A549 (cell line): Measurements from ENCODE around the gene HS3ST5. TPM values are rescaled to one million over a fixed set of nuclear protein-coding genes. Genes with fewer than 3 reads are reported as not detected.

Experiments
- ATAC-seq, 2 experiments: fragments of 200-7000 bp in 1 of 2; fragments of >200 bp in 1 of 2; cut with Nextera tagmentation in 1 of 2; cut with Tn5 transposase in 1 of 2; 3 replicates each; pipeline versions ENCODE4 v1.8.0 to v1.9.1; 2018 to 2020; ENCODE audit warnings: mild to moderate bottlenecking in 1 of 2, moderate library complexity in 1 of 2
- CTCF ChIA-PET: fragments of 300-600 bp; sonication (Branson Sonifier 250); formaldehyde crosslinking; extraction: SDS; loops from one replicate; lab custom pipeline; 2021; ENCODE audit warnings: antibody characterized with exemption, inconsistent platforms; lab: Yijun Ruan, JAX
- POLR2A ChIA-PET: fragments of 350-600 bp; formaldehyde crosslinking; extraction: SDS; loops from one replicate; lab custom pipeline; 2021; ENCODE audit warnings: antibody characterized with exemption, inconsistent platforms; lab: Yijun Ruan, JAX
- DNase-seq, 2 experiments: peaks; one replicate each; pipeline versions ENCODE4 v3.0.0 to v3.0.0-alpha.2; 2011 to 2016; ENCODE audit warnings: low read depth in 1 of 2, low spot score in 1 of 2
- FAIRE-seq: peaks from 2 replicates; lab custom pipeline; 2011; peaks lifted over from hg19 to GRCh38; lab: Jason Lieb, UNC
- H3K27ac ChIP-seq, 2 experiments: fragments of >200 bp; sonication (Bioruptor Twin); formaldehyde crosslinking; 3 replicates each; pipeline ENCODE4 v1.5.1; 2016 to 2017
- H3K4me1 ChIP-seq: fragments of >200 bp; sonication (Bioruptor Twin); formaldehyde crosslinking; 3 replicates; pipeline ENCODE4 v1.6.1; 2016
- H3K4me2 ChIP-seq: fragments of >200 bp; sonication (Bioruptor Twin); formaldehyde crosslinking; 3 replicates; pipeline ENCODE4 v1.6.1; 2016
- H3K4me3 ChIP-seq: fragments of >200 bp; sonication (Bioruptor Twin); formaldehyde crosslinking; 3 replicates; pipeline ENCODE4 v1.5.1; 2016
- H3K9me3 ChIP-seq: fragments of >200 bp; sonication (Bioruptor Twin); formaldehyde crosslinking; 3 replicates; pipeline ENCODE4 v1.6.1; 2016
- CBX2 ChIP-seq: fragments of 200-600 bp; sonication (generic); IDR thresholded peaks from 2 replicates; pipeline ENCODE4 v1.6.1; 2016; ENCODE audit warnings: low read depth, mild to moderate bottlenecking, borderline replicate concordance
- CEBPB ChIP-seq, 2 experiments: fragments of >200 bp in 1 of 2; sonication (Bioruptor Twin) in 1 of 2; formaldehyde crosslinking in 1 of 2; IDR thresholded peaks; 2 replicates each; pipeline ENCODE4 v1.6.1; 2012 to 2016
- CHD2 ChIP-seq: fragments of 150-350 bp; IDR thresholded peaks from 2 replicates; pipeline ENCODE4 v1.6.1; 2014; ENCODE audit warnings: low read length; ENCODE audit not compliant: partially characterized antibody
- E2F6 ChIP-seq: IDR thresholded peaks from 2 replicates; pipeline ENCODE4 v1.6.1; 2012; ENCODE audit warnings: low read depth, borderline replicate concordance
- FOSB ChIP-seq: fragments of 250-450 bp; sonication (Bioruptor Pico); IDR thresholded peaks from 2 replicates; pipeline ENCODE4 v1.5.0; 2020; ENCODE audit warnings: mild to moderate bottlenecking, moderate library complexity
- HMGXB4 ChIP-seq: fragments of 250-450 bp; sonication (Bioruptor Pico); IDR thresholded peaks from 2 replicates; pipeline ENCODE4 v1.5.0; 2021; ENCODE audit warnings: mild to moderate bottlenecking, moderate library complexity, borderline replicate concordance
- HOXB13 ChIP-seq: fragments of 250-450 bp; sonication (Bioruptor Pico); IDR thresholded peaks from 2 replicates; pipeline ENCODE4 v1.5.0; 2020; ENCODE audit warnings: low read depth, mild to moderate bottlenecking, moderate library complexity
- JUN ChIP-seq, 2 experiments: fragments of >200 bp; sonication (Bioruptor Twin); formaldehyde crosslinking; IDR thresholded peaks; 2 replicates in 1 of 2; 3 replicates in 1 of 2; pipeline ENCODE4 v1.6.1; 2016 to 2017
- MAX ChIP-seq: IDR thresholded peaks from 2 replicates; pipeline ENCODE4 v1.6.1; 2012
- MAZ ChIP-seq: fragments of 150-350 bp; IDR thresholded peaks from 2 replicates; pipeline ENCODE4 v1.6.1; 2014; ENCODE audit warnings: antibody characterized with exemption, low read depth, low read length, borderline replicate concordance
- NR3C1 ChIP-seq: fragments of >200 bp; sonication (Bioruptor Twin); formaldehyde crosslinking; IDR thresholded peaks from 3 replicates; pipeline ENCODE4 v1.6.1; 2017
- POLR2AphosphoS2 ChIP-seq: conservative IDR thresholded peaks from 2 replicates; pipeline ENCODE4 v1.6.1; 2012; ENCODE audit warnings: low read length, improper control_type of control experiment, inconsistent platforms
- RAD21 ChIP-seq, 2 experiments: fragments of >200 bp in 1 of 2; sonication (Bioruptor Twin) in 1 of 2; formaldehyde crosslinking in 1 of 2; IDR thresholded peaks in 1 of 2; conservative IDR thresholded peaks in 1 of 2; 2 replicates in 1 of 2; 3 replicates in 1 of 2; pipeline ENCODE4 v1.6.1; 2012 to 2018; ENCODE audit warnings: inconsistent platforms in 1 of 2
- REST ChIP-seq: fragments of 200-600 bp; sonication (generic); IDR thresholded peaks from 2 replicates; pipeline ENCODE4 v1.6.1; 2016; ENCODE audit warnings: antibody characterized with exemption, mild to moderate bottlenecking, moderate library complexity
- RFX5 ChIP-seq: fragments of 450-650 bp; IDR thresholded peaks from 2 replicates; pipeline ENCODE4 v1.7.1; 2014; ENCODE audit warnings: antibody characterized with exemption, mild to moderate bottlenecking, moderate library complexity
- WGBS: methylation state at CpG from one replicate; pipeline ENCODE4 v1.1.6; 2017; ENCODE audit errors: missing lambda C conversion rate; 5-methylcytosine and 5-hydroxymethylcytosine counted together
- polyA plus RNA-seq, 4 experiments: library from polyadenylated mRNA; depleted of rRNA in 3 of 4; stranded (reverse); fragments of >200 nt; fragmentation: RNase III in 1 of 4; extraction: RNeasy Plus Mini Kit Qiagen cat#74134 plus additional on column Dnase treatment in 1 of 4; gene quantifications; 2 replicates in 3 of 4; 3 replicates in 1 of 4; pipeline ENCODE4 v1.2.3, GENCODE V29; 2011 to 2017
- TF ChIP-seq, protein P1 (sequence below): fragments of >200 bp; sonication (Bioruptor Twin); formaldehyde crosslinking; IDR thresholded peaks from 2 replicates; pipeline ENCODE4 v1.6.1; 2016
- TF ChIP-seq, protein P2 (sequence below): fragments of 250-450 bp; sonication (Bioruptor Pico); IDR thresholded peaks from 2 replicates; pipeline ENCODE4 v1.5.0; 2020; ENCODE audit warnings: low read depth, mild to moderate bottlenecking, moderate library complexity

HS3ST5 gene
- polyA plus RNA-seq, 2 of the 4 experiments (the other 2 are of a cell fraction): not detected

DNA sequence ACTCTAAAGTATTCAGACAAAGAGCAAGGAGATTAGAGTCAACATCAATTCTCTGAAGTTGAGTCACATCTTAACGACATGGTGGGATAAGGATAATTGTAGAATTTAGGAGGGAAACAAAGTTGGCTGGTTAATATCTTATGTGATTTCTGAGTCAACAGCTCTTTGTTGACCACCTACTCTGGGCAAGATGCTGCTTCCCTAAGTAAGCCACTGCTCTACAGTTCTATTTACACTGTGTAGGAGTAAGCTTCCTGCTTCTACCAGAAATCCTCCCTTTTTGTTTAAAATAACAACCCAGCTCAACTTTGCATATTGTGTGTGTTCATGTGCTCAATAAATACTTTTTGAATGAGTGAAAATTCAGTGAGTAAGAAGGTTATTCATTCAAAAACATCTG, 3.1 kb downstream of the HS3ST5 start:
- WGBS: 0% methylated on average over 1 of the region's 1 CpG
- no peak for FAIRE-seq
- H3K4me3 ChIP-seq: no peak overlapping the region
- no peak for ATAC-seq
- H3K9me3 ChIP-seq: no peaks in the 10 kb centered on the region
- no peak for DNase-seq
- H3K4me1 ChIP-seq: no peaks in the 10 kb centered on the region
- ChIA-PET POLR2A (no interaction called here), CTCF (interaction anchor here (1.3 kb wide), 1 partner anchor 217 kb away, joined by 3 read pairs; no protein-coding TSS in a partner anchor)
- H3K4me2 ChIP-seq: no peak overlapping the region
- H3K27ac ChIP-seq: no peak overlapping the region
- no peak for TF ChIP-seq CBX2
- TF ChIP-seq, protein P1, sequence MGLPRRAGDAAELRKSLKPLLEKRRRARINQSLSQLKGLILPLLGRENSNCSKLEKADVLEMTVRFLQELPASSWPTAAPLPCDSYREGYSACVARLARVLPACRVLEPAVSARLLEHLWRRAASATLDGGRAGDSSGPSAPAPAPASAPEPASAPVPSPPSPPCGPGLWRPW: no peak
- no peak for TF ChIP-seq HMGXB4
- TF ChIP-seq HOXB13 (CRISPR knock-in tag): no peak
- TF ChIP-seq JUN (IDR thresholded peaks at IDR 0.05): no peak
- TF ChIP-seq FOSB (CRISPR knock-in tag): no peak
- TF ChIP-seq MAX: no peak

GRCh38 chr6:114334237-114334636, 8.6 kb downstream of the HS3ST5 start:
- ChIA-PET POLR2A (no interaction called here), CTCF (interaction anchor here (2.2 kb wide), 1 partner anchor 9 kb away, joined by 8 read pairs; the partner anchor contains the start of gene HS3ST5)
- WGBS: 18% methylated on average over 4 of the region's 4 CpGs
- DNase-seq (no peak), FAIRE-seq (no peak), ATAC-seq (no peak)
- Histone ChIP-seq H3K9me3 (no peaks in the 10 kb centered on the region), H3K4me1 (no peaks in the 10 kb centered on the region), H3K4me2 (no peak overlapping the region), H3K27ac (no peak overlapping the region), H3K4me3 (no peak overlapping the region)
- TF ChIP-seq CEBPB (IDR thresholded peaks at IDR 0.05): no peak
- no peak for TF ChIP-seq E2F6
- no peak for TF ChIP-seq NR3C1

- H3K4me2 ChIP-seq: no peak overlapping the region
- TF ChIP-seq, protein P2, sequence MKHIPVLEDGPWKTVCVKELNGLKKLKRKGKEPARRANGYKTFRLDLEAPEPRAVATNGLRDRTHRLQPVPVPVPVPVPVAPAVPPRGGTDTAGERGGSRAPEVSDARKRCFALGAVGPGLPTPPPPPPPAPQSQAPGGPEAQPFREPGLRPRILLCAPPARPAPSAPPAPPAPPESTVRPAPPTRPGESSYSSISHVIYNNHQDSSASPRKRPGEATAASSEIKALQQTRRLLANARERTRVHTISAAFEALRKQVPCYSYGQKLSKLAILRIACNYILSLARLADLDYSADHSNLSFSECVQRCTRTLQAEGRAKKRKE (CRISPR knock-in tag): no peak
- TF ChIP-seq RAD21 (conservative IDR thresholded peaks at IDR 0.05 in 1 of 2, IDR thresholded peaks at IDR 0.05 in 1 of 2) (no peak), MAZ (no peak), POLR2AphosphoS2 (no peak)
- TF ChIP-seq, all 56 proteins: peak for 0
- H3K4me3 ChIP-seq: no peak overlapping the region
- ATAC-seq (no peak), DNase-seq (no peak), FAIRE-seq (no peak)
- CTCF ChIA-PET: no interaction called here
- no peaks in the 10 kb centered on the region for H3K9me3 ChIP-seq
- H3K4me1 ChIP-seq: no peaks in the 10 kb centered on the region
- H3K27ac ChIP-seq: no peak overlapping the region
- POLR2A ChIA-PET: no interaction called here
Observed at GRCh38 chr6:114327074-114327473, 15.7 kb downstream of the HS3ST5 start.

DNA sequence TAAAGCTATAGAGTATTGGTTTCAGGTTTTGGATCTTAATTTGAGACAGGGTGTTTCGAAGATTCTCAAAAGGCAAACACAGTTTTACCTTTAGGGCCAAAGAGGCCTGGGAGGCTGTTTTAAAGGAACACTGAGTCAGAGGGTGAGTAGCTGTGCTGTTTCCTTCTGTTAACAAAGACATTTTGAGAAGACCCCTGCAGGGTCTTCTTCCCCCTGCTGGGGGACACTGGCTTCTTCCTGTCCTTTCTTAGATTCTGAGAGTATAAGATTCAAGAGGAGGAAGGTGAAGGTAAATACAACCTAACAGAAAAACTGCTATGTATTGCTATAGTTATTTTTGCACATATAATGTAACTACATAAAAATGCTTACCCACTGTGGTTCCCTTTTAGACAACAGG, 19.0 kb downstream of the HS3ST5 start:
- Histone ChIP-seq H3K9me3 (no peaks in the 10 kb centered on the region), H3K27ac (no peak overlapping the region), H3K4me3 (no peak overlapping the region), H3K4me2 (no peak overlapping the region), H3K4me1 (no peaks in the 10 kb centered on the region)
- no peak for DNase-seq
- TF ChIP-seq REST: no peak
- no peak for TF ChIP-seq MAZ
- no peak for TF ChIP-seq CHD2
- no peak for TF ChIP-seq RFX5
- WGBS: 6% methylated on average over 1 of the region's 1 CpG
- ATAC-seq: no peak
- ChIA-PET CTCF (no interaction called here), POLR2A (no interaction called here)
- no peak for FAIRE-seq
